Measurements from ENCODE around the gene UBE2Z. TPM values are rescaled to one million over a fixed set of nuclear protein-coding genes. Genes with fewer than 3 reads are reported as not detected.

Gene UBE2Z
- total and polyA plus RNA-seq, 2 of the 13 experiments (the other 11 are each of a cell fraction or from before 2014, with no cell fraction given) = 63.2 to 122 TPM

- TF ChIP-seq CEBPZ (IDR thresholded peaks at IDR 0.05; ENCODE audit: low read length) (no peak), PAWR (CRISPR knock-in tag; IDR thresholded peaks at IDR 0.05; ENCODE audit: borderline replicate concordance) (0 out of 2 replicates have a peak, but pooled peaks have one; percentile 53), SP140L (CRISPR knock-in tag; IDR thresholded peaks at IDR 0.05; ENCODE audit: borderline replicate concordance) (peak; percentile 58; the same call in 1 of the 2 replicates), SP1 (IDR thresholded peaks at IDR 0.05) (no peak), SP1 (CRISPR knock-in tag; IDR thresholded peaks at IDR 0.05) (peak; percentile 97), FOXA3 (CRISPR knock-in tag; IDR thresholded peaks at IDR 0.05) (peak; percentile 79), CREM (IDR thresholded peaks at IDR 0.05) (peak; percentile 40), CREM (CRISPR knock-in tag; IDR thresholded peaks at IDR 0.05) (no peak), ZNF232 (CRISPR knock-in tag; IDR thresholded peaks at IDR 0.05; ENCODE audit: borderline replicate concordance) (peak; percentile 86; the same call in 1 of the 2 replicates), ZNF816 (CRISPR knock-in tag; IDR thresholded peaks at IDR 0.05; ENCODE audit: borderline replicate concordance) (no peak), ZNF598 (CRISPR knock-in tag; IDR thresholded peaks at IDR 0.05; ENCODE audit: borderline replicate concordance) (peak; percentile 85; the same call in 1 of the 2 replicates), PCBP1 (IDR thresholded peaks at IDR 0.05; ENCODE audit: borderline replicate concordance, low read depth, low read length) (0 out of 2 replicates have a peak, but pooled peaks have one; percentile 20), ARID4A (CRISPR knock-in tag; IDR thresholded peaks at IDR 0.05; ENCODE audit: borderline replicate concordance) (peak; percentile 95), ZNF709 (CRISPR knock-in tag; IDR thresholded peaks at IDR 0.05) (peak; percentile 63; the same call in 1 of the 2 replicates), TEAD2 (CRISPR knock-in tag; IDR thresholded peaks at IDR 0.05) (no peak), HNF4G (IDR thresholded peaks at IDR 0.05; ENCODE audit: borderline replicate concordance, low read depth, low read length) (0 out of 2 replicates have a peak, but pooled peaks have one; percentile 1), HNF4G (CRISPR knock-in tag; IDR thresholded peaks at IDR 0.05; ENCODE audit: borderline replicate concordance, low read depth) (peak; percentile 20; the same call in 1 of the 2 replicates), FOSL2 (CRISPR knock-in tag; IDR thresholded peaks at IDR 0.05) (peak; percentile 68)
- TF ChIP-seq, protein P1, sequence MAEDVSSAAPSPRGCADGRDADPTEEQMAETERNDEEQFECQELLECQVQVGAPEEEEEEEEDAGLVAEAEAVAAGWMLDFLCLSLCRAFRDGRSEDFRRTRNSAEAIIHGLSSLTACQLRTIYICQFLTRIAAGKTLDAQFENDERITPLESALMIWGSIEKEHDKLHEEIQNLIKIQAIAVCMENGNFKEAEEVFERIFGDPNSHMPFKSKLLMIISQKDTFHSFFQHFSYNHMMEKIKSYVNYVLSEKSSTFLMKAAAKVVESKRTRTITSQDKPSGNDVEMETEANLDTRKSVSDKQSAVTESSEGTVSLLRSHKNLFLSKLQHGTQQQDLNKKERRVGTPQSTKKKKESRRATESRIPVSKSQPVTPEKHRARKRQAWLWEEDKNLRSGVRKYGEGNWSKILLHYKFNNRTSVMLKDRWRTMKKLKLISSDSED (CRISPR knock-in tag; IDR thresholded peaks at IDR 0.05) = no peak
These were observed at the start of gene UBE2Z (continued) for GRCh38 chr17:48908047-48908843.

Measured in HepG2 (cell line).